CD4-positive, alpha-beta T cell (primary cell): ENCODE data around the gene PPP1CA. TPM values are rescaled to one million over a fixed set of nuclear protein-coding genes. Genes with fewer than 3 reads are reported as not detected.

Source experiments
- ATAC-seq: fragments of 200-7000 bp; cut with Tn5 transposase; one replicate; pipeline ENCODE4 v1.10.0; 2022; ENCODE audit warnings: mild to moderate bottlenecking; ENCODE audit not compliant: poor library complexity
- CTCF ChIA-PET: fragments of 350-600 bp; sonication (Branson Sonifier 250); formaldehyde crosslinking; loops from one replicate; lab custom pipeline; 2021; ENCODE audit warnings: antibody characterized with exemption, inconsistent platforms; lab: Charles Lee
- POLR2A ChIA-PET: fragments of 350-600 bp; sonication (Branson Sonifier 250); formaldehyde crosslinking; loops from one replicate; lab custom pipeline; 2021; ENCODE audit warnings: antibody characterized with exemption, inconsistent platforms; lab: Charles Lee
- DNase-seq, 14 experiments: peaks; one replicate each; pipeline ENCODE4 v3.0.0-alpha.2; 2013 to 2020; ENCODE audit warnings: mixed read lengths in 2 of 14
- H3K27ac ChIP-seq, 2 donors: one replicate each; pipeline versions ENCODE4 v1.5.1 to v1.7.0; 2013; ENCODE audit warnings: low read length in 2 of 2, low read depth in 1 of 2, mild to moderate bottlenecking in 1 of 2
- H3K27me3 ChIP-seq, 2 experiments: 1 replicate in 1 of 2; 2 replicates in 1 of 2; pipeline versions ENCODE4 v1.6.1 to v1.7.0; 2013; ENCODE audit warnings: low read length in 2 of 2, control low read depth in 1 of 2, mild to moderate bottlenecking in 1 of 2, moderate library complexity in 1 of 2; ENCODE audit not compliant: insufficient read depth in 2 of 2, control insufficient read depth in 1 of 2
- H3K36me3 ChIP-seq: one replicate; pipeline ENCODE4 v1.6.1; 2013; ENCODE audit warnings: low read length, control low read depth; ENCODE audit not compliant: insufficient read depth
- H3K4me1 ChIP-seq: one replicate; pipeline ENCODE4 v1.6.1; 2013; ENCODE audit warnings: low read length, control low read depth; ENCODE audit not compliant: insufficient read depth
- H3K4me3 ChIP-seq: one replicate; pipeline ENCODE4 v1.5.1; 2013; ENCODE audit warnings: mild to moderate bottlenecking, low read length, moderate library complexity
- H3K9me3 ChIP-seq, 2 experiments: 1 replicate in 1 of 2; 2 replicates in 1 of 2; pipeline versions ENCODE4 v1.6.1 to v1.7.0; 2013; ENCODE audit warnings: low read length in 2 of 2, mild to moderate bottlenecking in 2 of 2, control low read depth in 1 of 2, moderate library complexity in 1 of 2; ENCODE audit not compliant: control insufficient read depth in 1 of 2, insufficient read depth in 1 of 2
- H3K27ac Mint-ChIP-seq: one replicate; pipeline ENCODE4 v1.8.0; 2020; ENCODE audit warnings: mixed read lengths
- H3K27me3 Mint-ChIP-seq: one replicate; pipeline ENCODE4 v1.8.0; 2021; ENCODE audit warnings: mixed read lengths
- H3K36me3 Mint-ChIP-seq: one replicate; pipeline ENCODE4 v1.8.0; 2021; ENCODE audit warnings: low read depth, mixed read lengths
- H3K4me1 Mint-ChIP-seq: one replicate; pipeline ENCODE4 v1.8.0; 2021; ENCODE audit warnings: low read depth, mixed read lengths
- H3K4me3 Mint-ChIP-seq: one replicate; pipeline ENCODE4 v1.8.0; 2020; ENCODE audit warnings: mild to moderate bottlenecking, mixed read lengths
- H3K9me3 Mint-ChIP-seq: one replicate; pipeline ENCODE4 v1.8.0; 2020; ENCODE audit warnings: mixed read lengths
- intact Hi-C, 2 experiments: fragments of 100-400 bp; cut with DNase I in 1 of 2; cut with micrococcal nuclease in 1 of 2; formaldehyde crosslinking; loops; one replicate each; pipeline versions ENCODE4 v1.15.1 to v1.9.0; 2023 to 2025; cut with DNase I, micrococcal nuclease
- total RNA-seq, 174 experiments: library from RNA in 2 of 174; stranded (reverse) in 2 of 174; gene quantifications; one replicate each; pipeline ENCODE4 v1.2.3 and lab custom pipeline; 2021 to 2026
- TF ChIP-seq, protein P1 (sequence below): fragments of 200-600 bp; IDR thresholded peaks from one replicate; pipeline ENCODE4 v1.8.0; 2022; ENCODE audit warnings: antibody characterized with exemption, mild to moderate bottlenecking

The PPP1CA gene
- total RNA-seq, 2 experiments from 2014 or later, result 42.0 to 45.5 TPM

DNA sequence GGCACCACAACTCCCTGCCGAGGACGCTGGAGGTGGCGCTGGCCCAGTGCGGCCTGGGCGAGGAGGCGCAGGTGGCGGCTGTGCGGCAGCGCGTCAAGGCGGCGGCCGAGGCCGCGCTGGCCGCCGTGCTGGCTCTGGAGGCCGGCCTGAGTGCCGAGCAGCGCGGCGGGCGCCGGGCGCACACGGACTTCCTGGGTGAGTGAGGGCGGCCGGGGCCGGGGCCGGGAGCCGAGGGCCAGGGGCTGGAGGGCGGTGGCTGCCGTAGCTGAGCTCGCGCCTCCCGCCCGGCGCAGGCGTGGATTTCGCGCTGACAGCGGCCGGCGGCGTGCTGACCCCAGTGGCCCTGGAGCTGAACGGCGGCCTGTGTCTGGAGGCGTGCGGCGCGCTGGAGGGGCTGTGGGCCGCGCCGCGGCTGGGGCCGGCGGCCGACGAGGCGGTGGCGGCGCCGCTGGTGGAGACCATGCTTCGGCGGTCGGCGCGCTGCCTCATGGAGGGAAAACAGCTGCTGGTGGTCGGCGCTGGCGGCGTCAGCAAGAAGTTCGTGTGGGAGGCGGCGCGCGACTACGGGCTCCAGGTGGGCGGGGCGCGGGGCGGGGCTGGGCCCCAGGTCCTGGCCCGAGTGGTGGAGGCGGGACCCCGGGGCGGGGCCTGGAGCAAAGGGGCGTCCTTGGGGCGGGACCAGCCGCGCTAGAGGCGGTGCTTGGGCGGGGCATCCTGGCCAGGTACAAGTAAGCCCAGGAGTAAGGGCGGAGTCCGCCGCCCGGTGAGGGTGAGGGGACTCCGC is 19.2 kb upstream of the PPP1CA start:
- Mint-ChIP-seq H3K36me3 (peaks cover 4% of the 10 kb centered on the region), H3K4me1 (peaks cover 56% of the 10 kb centered on the region), H3K4me3 (peak overlapping the region; percentile 86), H3K27ac (peak overlapping the region; percentile 94), H3K27me3 (no peaks in the 10 kb centered on the region), H3K9me3 (no peaks in the 10 kb centered on the region)
- DNase-seq (peak; percentile 97 to 100 (median 99)), ATAC-seq (peak; percentile 79)
- Histone ChIP-seq H3K27ac (peak overlapping the region; percentile 15 to 79), H3K27me3 (no peaks in the 10 kb centered on the region), H3K4me1 (peaks cover 57% of the 10 kb centered on the region), H3K36me3 (no peaks in the 10 kb centered on the region), H3K9me3 (no peaks in the 10 kb centered on the region), H3K4me3 (peak overlapping the region; percentile 50)
- ChIA-PET CTCF (interaction anchor here (0.6 to 6.0 kb wide), 7 partner anchors 13 to 70 kb away, joined by 3 to 46 read pairs (median 4); partner anchors contain the start of genes PPP1CA, PTPRCAP, TBC1D10C and TMEM134), POLR2A (interaction anchor here (1.1 to 12.5 kb wide), 10 partner anchors 9 to 181 kb away, joined by 3 to 411 read pairs (median 13); partner anchors contain the start of genes AIP, PPP1CA, PTPRCAP and RPS6KB2)
- TF ChIP-seq, protein P1, sequence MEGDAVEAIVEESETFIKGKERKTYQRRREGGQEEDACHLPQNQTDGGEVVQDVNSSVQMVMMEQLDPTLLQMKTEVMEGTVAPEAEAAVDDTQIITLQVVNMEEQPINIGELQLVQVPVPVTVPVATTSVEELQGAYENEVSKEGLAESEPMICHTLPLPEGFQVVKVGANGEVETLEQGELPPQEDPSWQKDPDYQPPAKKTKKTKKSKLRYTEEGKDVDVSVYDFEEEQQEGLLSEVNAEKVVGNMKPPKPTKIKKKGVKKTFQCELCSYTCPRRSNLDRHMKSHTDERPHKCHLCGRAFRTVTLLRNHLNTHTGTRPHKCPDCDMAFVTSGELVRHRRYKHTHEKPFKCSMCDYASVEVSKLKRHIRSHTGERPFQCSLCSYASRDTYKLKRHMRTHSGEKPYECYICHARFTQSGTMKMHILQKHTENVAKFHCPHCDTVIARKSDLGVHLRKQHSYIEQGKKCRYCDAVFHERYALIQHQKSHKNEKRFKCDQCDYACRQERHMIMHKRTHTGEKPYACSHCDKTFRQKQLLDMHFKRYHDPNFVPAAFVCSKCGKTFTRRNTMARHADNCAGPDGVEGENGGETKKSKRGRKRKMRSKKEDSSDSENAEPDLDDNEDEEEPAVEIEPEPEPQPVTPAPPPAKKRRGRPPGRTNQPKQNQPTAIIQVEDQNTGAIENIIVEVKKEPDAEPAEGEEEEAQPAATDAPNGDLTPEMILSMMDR, result no peak
- intact Hi-C loops, result loop anchor here (1.0 to 2.0 kb wide), 3 partner anchors 16 to 68 kb away; partner anchors contain the start of genes POLD4 (in 1 of the 2) and TBC1D10C (in 1 of the 2)

DNA sequence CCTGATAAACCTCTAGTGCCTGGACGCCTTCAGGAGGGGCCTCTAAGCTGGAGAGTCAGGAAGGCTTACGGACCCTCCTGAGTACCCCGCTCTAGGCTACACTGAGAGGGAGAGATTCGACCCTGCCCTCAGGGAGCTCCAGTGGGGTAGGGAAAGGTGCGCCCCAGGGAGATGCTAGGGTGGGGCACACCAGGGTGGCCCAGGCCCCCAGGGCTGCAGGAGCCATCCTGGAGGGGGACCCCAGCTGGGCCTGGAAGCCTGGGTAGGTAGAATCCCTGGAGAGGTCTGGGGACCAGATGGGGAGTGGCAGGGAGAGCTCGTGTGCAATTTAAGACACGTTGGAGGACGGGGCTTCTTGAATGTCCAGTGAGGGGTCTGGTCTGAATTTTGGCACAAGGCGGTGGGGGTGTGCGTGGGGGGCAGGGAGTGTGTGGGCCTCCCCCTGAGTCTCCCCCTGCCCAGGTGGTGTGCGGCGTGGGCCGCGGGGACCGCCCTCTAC is 18.5 kb upstream of the PPP1CA start:
- H3K4me3 ChIP-seq, result peak overlapping the region; percentile 50
- no peaks in the 10 kb centered on the region for H3K27me3 ChIP-seq
- Mint-ChIP-seq H3K4me3 (peak overlapping the region; percentile 90), H3K27me3 (no peaks in the 10 kb centered on the region), H3K27ac (peak overlapping the region; percentile 94), H3K4me1 (peaks cover 58% of the 10 kb centered on the region), H3K9me3 (no peaks in the 10 kb centered on the region), H3K36me3 (peaks cover 4% of the 10 kb centered on the region)
- intact Hi-C loops, result loop anchor here in 1 of 2 experiments (2.0 kb wide), 2 partner anchors 15 to 67 kb away; partner anchors contain the start of genes POLD4 and TBC1D10C
- peaks cover 61% of the 10 kb centered on the region for H3K4me1 ChIP-seq
- TF ChIP-seq, protein P1, result no peak
- H3K9me3 ChIP-seq, result no peaks in the 10 kb centered on the region
- H3K27ac ChIP-seq, result peak overlapping the region; percentile 52 to 79
- ChIA-PET POLR2A (interaction anchor here (0.9 to 12.5 kb wide), 11 partner anchors 9 to 180 kb away, joined by 3 to 411 read pairs (median 8); partner anchors contain the start of genes AIP, PPP1CA, PTPRCAP and RPS6KB2), CTCF (interaction anchor here (1.2 to 6.0 kb wide), 5 partner anchors 13 to 69 kb away, joined by 3 to 46 read pairs (median 4); partner anchors contain the start of genes PPP1CA, PTPRCAP and TBC1D10C)
- no peaks in the 10 kb centered on the region for H3K36me3 ChIP-seq
- DNase-seq, result peak in 2 of 14 experiments; percentile 34 to 40
- ATAC-seq, result no peak
